ENCODE data around the gene PHB1.

Gene PHB1

DNA sequence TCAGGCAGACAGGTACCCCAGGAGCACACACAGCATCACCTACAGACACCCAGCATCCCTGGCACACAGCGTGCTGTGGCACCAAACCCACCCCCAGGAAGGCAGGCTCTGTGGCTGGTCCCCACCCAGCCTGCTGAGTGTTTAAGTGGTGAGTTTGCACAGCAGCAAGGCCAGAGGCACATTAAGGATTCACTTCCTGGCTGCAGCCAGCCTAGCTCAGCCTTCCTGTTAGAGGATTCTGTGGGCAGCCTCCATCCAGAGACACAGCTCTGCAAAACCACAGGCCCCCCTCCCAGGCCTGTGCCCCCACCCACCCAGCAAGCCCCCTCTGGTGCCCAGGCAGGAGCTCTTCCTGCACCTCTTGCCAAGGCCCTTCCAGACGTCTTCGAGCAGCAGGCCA lies 36.1 kb upstream of the PHB1 start:
- Histone ChIP-seq H3K27me3 (ENCODE audit: control insufficient read depth, insufficient read depth, low read length) (no peaks in the 10 kb centered on the region), H3K9me3 (ENCODE audit: control insufficient read depth, low read depth, low read length) (no peaks in the 10 kb centered on the region), H3K36me3 (ENCODE audit: control insufficient read depth, low read depth, low read length) (no peaks in the 10 kb centered on the region), H3K9ac (ENCODE audit: low read length) (no peak overlapping the region), H3K4me3 (ENCODE audit: low read length) (no peak overlapping the region), H3K4me1 (ENCODE audit: control insufficient read depth, low read depth, low read length) (no peaks in the 10 kb centered on the region), H3K27ac (ENCODE audit: low read length) (no peak overlapping the region)

DNA sequence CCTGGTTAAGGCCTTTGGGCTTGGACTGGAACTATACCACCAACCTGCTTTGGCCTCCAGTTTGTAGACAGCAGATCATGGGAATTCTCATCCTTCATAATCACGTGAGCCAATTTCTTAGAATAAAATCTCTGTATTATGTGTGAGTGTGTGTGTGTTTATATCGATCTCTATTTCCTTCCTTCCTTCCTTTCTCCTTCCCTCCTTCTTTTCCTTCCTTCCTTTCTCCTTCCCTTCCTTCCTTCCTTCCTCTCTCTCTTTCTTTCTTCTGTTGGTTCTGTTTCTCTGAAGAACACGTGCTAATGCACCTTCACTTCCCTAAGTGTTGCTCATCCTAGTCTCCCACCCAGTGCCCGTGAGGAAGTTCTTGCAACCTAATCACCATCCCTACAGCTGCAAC lies 35.5 kb upstream of the PHB1 start:
- H3K4me3 ChIP-seq (ENCODE audit: low read length), result no peak overlapping the region

DNA sequence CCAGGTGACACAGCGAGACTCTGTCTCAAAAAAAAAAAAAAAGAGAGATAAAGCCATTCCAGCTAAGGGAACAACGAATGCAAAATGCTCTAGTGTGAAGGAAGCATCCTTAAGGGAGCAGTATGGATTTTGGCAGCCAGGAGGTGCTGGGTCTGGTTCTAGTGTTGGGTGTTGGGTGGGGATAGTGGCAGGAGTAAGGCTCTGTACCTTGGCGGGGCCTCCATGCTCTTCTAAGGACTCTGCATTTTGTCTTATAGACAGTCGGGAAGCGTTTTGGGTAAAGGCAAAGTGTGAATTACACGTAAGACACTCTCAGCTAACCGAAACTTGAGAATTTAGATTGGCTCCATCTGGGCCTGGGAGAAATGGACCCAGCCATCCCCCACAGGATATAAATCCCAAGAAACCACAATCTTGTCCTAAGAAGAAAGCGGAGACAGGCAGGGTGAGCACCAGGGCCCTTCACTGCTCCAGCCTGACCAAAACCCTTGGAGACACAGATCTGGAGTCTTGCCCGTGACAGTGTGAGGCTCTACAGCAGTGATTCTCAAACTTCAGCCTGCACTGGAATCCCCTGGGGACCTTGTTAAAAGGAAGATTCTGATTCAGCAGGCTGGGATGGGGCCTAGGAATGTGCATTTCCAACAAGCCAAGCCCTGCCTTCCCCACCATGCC lies 33.1 kb upstream of the PHB1 start:
- Histone ChIP-seq H3K4me3 (ENCODE audit: low read length) (no peak overlapping the region), H3K4me1 (ENCODE audit: control insufficient read depth, low read depth, low read length) (no peaks in the 10 kb centered on the region), H3K36me3 (ENCODE audit: control insufficient read depth, low read depth, low read length) (no peaks in the 10 kb centered on the region), H3K27me3 (ENCODE audit: control insufficient read depth, insufficient read depth, low read length) (no peaks in the 10 kb centered on the region), H3K27ac (ENCODE audit: low read length) (no peak overlapping the region), H3K9ac (ENCODE audit: low read length) (no peak overlapping the region), H3K9me3 (ENCODE audit: control insufficient read depth, low read depth, low read length) (no peaks in the 10 kb centered on the region)

More for the DNA sequence above, 35.5 kb upstream of the PHB1 start:
- Histone ChIP-seq H3K36me3 (ENCODE audit: control insufficient read depth, low read depth, low read length) (no peaks in the 10 kb centered on the region), H3K9me3 (ENCODE audit: control insufficient read depth, low read depth, low read length) (no peaks in the 10 kb centered on the region), H3K27me3 (ENCODE audit: control insufficient read depth, insufficient read depth, low read length) (no peaks in the 10 kb centered on the region), H3K9ac (ENCODE audit: low read length) (no peak overlapping the region), H3K27ac (ENCODE audit: low read length) (no peak overlapping the region), H3K4me1 (ENCODE audit: control insufficient read depth, low read depth, low read length) (no peaks in the 10 kb centered on the region)

DNA sequence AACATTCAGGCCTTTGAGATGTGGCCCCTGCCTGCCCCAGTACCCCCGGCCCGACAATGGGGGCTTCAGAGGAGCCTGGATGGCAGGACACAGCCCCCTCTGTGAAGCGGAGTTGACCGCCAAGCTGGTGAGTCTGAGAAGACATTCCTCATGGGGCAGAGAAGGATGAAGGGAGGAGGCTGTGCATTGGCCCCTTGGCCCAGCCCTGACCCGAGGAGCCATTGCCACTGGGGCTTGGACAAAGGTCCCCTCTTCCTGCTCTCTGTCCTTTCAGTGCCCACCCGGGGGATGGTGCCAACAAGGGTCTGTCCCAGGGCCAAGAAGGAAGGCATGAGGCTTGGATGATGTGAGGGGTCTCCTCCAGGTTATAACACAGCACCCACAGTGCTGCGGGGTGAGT lies 30.9 kb upstream of the PHB1 start:
- no peak overlapping the region for H3K4me3 ChIP-seq (ENCODE audit: low read length)
- no peaks in the 10 kb centered on the region for H3K4me1 ChIP-seq (ENCODE audit: control insufficient read depth, low read depth, low read length)
- H3K27me3 ChIP-seq (ENCODE audit: control insufficient read depth, insufficient read depth, low read length), result no peaks in the 10 kb centered on the region
- H3K9me3 ChIP-seq (ENCODE audit: control insufficient read depth, low read depth, low read length), result no peaks in the 10 kb centered on the region
- no peak overlapping the region for H3K27ac ChIP-seq (ENCODE audit: low read length)
- H3K36me3 ChIP-seq (ENCODE audit: control insufficient read depth, low read depth, low read length), result no peaks in the 10 kb centered on the region
- no peak overlapping the region for H3K9ac ChIP-seq (ENCODE audit: low read length)

DNA sequence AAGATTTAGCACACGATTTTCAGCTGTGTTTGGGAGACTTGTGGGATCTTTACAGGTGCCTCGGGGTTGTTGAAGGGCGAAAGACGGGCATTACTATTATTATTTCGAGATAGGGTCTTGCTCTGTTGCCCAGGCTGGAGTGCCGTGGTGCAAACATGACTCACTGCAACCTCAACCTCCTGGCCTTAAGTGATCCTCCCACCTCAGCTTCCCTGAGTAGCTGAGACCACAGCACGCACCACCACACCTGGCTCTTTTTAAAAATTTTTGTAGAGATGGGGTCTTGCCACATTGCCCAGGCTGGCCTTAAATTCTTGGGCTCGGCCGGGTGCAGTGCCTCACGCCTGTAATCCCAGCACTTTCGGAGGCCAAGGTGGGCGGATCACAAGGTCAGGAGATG lies 29.7 kb upstream of the PHB1 start:
- Histone ChIP-seq H3K36me3 (ENCODE audit: control insufficient read depth, low read depth, low read length) (no peaks in the 10 kb centered on the region), H3K4me1 (ENCODE audit: control insufficient read depth, low read depth, low read length) (peaks cover 5% of the 10 kb centered on the region), H3K9ac (ENCODE audit: low read length) (no peak overlapping the region), H3K4me3 (ENCODE audit: low read length) (no peak overlapping the region), H3K27me3 (ENCODE audit: control insufficient read depth, insufficient read depth, low read length) (peaks cover 7% of the 10 kb centered on the region), H3K9me3 (ENCODE audit: control insufficient read depth, low read depth, low read length) (no peaks in the 10 kb centered on the region), H3K27ac (ENCODE audit: low read length) (no peak overlapping the region)

DNA sequence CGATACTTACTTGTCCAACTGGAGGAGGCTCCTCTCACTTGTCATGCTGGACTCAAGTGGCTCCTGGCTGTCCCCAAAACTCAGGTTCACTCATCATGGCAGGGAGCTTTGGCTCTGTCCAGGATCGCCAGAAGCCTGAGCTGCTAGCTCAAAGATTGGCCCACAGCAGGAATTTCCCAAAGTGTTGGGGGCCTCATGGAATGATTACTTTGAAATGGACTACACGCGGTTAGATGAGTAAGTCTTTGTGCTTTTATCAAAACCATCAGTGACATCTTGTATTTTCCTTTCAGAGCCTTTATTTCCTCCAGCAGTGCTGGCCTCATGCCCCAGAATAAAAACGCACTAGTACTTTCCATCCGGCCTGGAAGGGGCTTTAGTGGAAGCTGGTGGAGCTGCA lies 29.2 kb upstream of the PHB1 start:
- peaks cover 12% of the 10 kb centered on the region for H3K27me3 ChIP-seq (ENCODE audit: control insufficient read depth, insufficient read depth, low read length)

DNA sequence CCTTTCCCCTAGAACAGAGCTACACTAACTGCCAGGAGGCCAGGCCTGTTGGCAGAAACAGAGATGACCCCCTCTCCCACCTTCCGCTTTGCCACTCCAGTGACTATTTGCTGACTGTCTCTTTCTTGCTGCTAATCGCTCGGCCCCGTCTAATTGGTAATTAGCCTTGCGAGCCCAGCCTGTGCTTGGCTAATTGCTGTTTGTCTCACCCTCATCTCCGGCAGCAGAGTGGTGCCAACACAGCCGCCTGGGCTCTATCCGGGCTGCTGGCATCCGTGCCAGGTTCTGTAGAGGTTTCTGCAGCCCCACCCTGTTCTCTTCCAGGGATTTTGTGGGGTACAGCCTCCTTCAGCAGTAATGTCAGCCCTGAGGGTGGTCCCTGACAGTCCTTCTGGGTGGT lies 27.4 kb upstream of the PHB1 start:
- Histone ChIP-seq H3K4me1 (ENCODE audit: control insufficient read depth, low read depth, low read length) (peaks cover 14% of the 10 kb centered on the region), H3K27ac (ENCODE audit: low read length) (no peak overlapping the region), H3K27me3 (ENCODE audit: control insufficient read depth, insufficient read depth, low read length) (peaks cover 21% of the 10 kb centered on the region), H3K9ac (ENCODE audit: low read length) (no peak overlapping the region), H3K4me3 (ENCODE audit: low read length) (no peak overlapping the region), H3K9me3 (ENCODE audit: control insufficient read depth, low read depth, low read length) (no peaks in the 10 kb centered on the region), H3K36me3 (ENCODE audit: control insufficient read depth, low read depth, low read length) (no peaks in the 10 kb centered on the region)

More for the DNA sequence above, 29.2 kb upstream of the PHB1 start:
- H3K4me1 ChIP-seq (ENCODE audit: control insufficient read depth, low read depth, low read length), result peaks cover 11% of the 10 kb centered on the region
- no peaks in the 10 kb centered on the region for H3K9me3 ChIP-seq (ENCODE audit: control insufficient read depth, low read depth, low read length)
- H3K4me3 ChIP-seq (ENCODE audit: low read length), result no peak overlapping the region
- H3K9ac ChIP-seq (ENCODE audit: low read length), result no peak overlapping the region
- no peak overlapping the region for H3K27ac ChIP-seq (ENCODE audit: low read length)
- no peaks in the 10 kb centered on the region for H3K36me3 ChIP-seq (ENCODE audit: control insufficient read depth, low read depth, low read length)

DNA sequence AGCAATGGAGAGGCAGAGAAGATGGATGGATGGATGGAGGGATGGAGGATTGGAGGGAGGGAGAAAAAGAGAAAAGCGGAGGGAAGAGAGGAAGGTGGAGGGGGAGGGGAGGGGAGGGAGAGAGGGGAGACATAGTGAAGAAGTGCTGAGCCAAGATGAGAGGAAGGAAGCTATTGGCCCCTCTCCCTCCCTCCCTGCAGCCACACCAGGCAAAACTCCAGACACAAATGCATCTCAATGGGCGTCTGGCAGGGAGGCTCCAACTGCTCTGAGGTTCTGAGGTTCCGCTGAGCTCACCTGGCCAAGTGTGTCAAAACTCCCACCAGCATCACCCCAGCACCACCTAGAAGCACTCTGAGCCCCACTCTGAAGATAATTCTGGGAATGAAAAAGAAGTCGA lies 26.9 kb upstream of the PHB1 start:
- Histone ChIP-seq H3K4me3 (ENCODE audit: low read length) (no peak overlapping the region), H3K9me3 (ENCODE audit: control insufficient read depth, low read depth, low read length) (no peaks in the 10 kb centered on the region), H3K27ac (ENCODE audit: low read length) (no peak overlapping the region), H3K27me3 (ENCODE audit: control insufficient read depth, insufficient read depth, low read length) (peaks cover 23% of the 10 kb centered on the region), H3K4me1 (ENCODE audit: control insufficient read depth, low read depth, low read length) (peaks cover 14% of the 10 kb centered on the region), H3K9ac (ENCODE audit: low read length) (no peak overlapping the region), H3K36me3 (ENCODE audit: control insufficient read depth, low read depth, low read length) (no peaks in the 10 kb centered on the region)

DNA sequence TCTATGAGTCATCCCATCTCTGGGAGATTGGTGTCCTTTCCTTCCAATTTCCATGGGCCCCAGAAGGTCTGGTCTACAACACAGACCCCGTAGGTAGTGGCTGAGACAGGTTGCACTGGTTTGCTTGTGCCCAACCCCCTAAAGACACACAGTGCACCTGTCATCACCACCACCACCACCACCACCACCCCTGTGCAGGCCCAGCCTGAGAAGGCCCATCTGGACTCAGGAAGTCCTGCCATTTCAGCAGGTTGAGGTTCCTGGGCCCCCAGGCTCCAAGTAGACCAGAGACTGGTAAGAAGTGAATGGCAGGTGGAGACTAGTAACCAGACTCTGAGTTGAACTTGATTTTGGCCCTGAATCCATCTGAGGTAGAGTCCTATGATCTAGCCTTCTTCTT lies 25.9 kb upstream of the PHB1 start:
- Histone ChIP-seq H3K27me3 (ENCODE audit: control insufficient read depth, insufficient read depth, low read length) (peaks cover 27% of the 10 kb centered on the region), H3K4me1 (ENCODE audit: control insufficient read depth, low read depth, low read length) (peaks cover 14% of the 10 kb centered on the region), H3K9ac (ENCODE audit: low read length) (no peak overlapping the region), H3K9me3 (ENCODE audit: control insufficient read depth, low read depth, low read length) (no peaks in the 10 kb centered on the region), H3K36me3 (ENCODE audit: control insufficient read depth, low read depth, low read length) (no peaks in the 10 kb centered on the region), H3K4me3 (ENCODE audit: low read length) (no peak overlapping the region), H3K27ac (ENCODE audit: low read length) (no peak overlapping the region)

DNA sequence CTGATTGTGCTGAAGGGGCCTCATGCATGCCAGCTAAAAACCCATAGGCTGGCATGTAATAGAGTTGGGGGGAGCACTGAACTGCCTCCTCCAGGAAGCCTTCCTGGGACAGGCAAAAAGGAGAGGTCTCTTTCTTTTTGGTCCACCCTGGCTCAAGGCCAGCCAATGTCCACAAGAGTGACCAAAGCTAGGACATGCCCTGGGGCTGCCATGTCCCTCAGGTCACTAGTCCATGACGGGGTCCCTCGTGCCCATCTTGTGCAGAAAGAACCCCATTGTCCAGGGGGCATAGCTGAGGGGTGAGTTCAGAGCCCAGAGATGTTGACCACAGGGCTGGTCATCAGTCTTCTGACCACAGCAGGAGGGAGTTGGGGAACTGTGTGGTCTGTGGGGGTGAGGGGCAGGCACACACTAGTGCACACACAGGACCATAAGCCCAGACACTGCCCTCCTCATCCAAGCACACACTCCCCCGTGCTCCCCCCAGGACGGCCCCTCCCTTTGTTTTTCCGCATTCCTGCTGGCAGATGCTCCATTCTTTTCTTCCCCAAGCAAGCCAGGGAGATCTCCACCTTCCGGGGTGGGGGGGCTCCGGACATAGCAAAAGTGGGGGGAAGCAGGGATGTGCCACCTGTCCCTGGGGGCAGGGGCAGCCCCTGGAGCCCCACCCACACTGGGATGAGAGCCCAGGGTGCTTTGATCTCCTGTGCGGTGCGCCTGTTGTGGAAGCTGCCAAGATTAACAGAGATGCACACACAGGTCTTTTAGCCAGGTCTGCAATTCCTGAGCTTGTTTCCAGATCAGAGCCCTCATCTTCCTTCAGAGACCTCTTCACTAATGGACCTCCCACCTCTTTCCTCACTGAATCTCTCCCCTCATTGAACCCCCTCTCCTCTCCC lies 25.2 kb upstream of the PHB1 start:
- no peak overlapping the region for H3K9ac ChIP-seq (ENCODE audit: low read length)
- H3K27me3 ChIP-seq (ENCODE audit: control insufficient read depth, insufficient read depth, low read length), result peaks cover 27% of the 10 kb centered on the region
- H3K9me3 ChIP-seq (ENCODE audit: control insufficient read depth, low read depth, low read length), result no peaks in the 10 kb centered on the region
- no peaks in the 10 kb centered on the region for H3K36me3 ChIP-seq (ENCODE audit: control insufficient read depth, low read depth, low read length)
- no peak overlapping the region for H3K4me3 ChIP-seq (ENCODE audit: low read length)
- no peak overlapping the region for H3K27ac ChIP-seq (ENCODE audit: low read length)
- peaks cover 14% of the 10 kb centered on the region for H3K4me1 ChIP-seq (ENCODE audit: control insufficient read depth, low read depth, low read length)

DNA sequence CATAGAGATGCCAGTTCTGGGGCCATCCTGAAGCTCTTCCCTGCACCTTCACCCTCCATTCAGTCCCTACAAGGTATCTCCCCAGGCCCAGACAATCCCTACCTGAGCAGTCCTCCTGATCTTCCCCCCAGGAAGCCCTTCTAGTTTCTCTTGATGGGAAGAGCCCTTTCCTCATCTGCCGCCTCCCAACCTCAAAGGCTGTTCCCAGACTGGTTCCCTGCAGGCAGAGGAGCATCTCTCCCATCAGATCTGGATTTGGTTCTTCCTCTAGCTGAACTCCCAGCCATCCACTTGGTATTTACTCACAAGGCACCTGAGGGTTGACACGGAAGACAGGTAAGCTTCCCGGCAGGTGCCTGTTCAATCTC lies 24.6 kb upstream of the PHB1 start:
- no peak overlapping the region for H3K27ac ChIP-seq (ENCODE audit: low read length)
- peak overlapping the region; percentile 45 for H3K4me3 ChIP-seq (ENCODE audit: low read length)
- H3K27me3 ChIP-seq (ENCODE audit: control insufficient read depth, insufficient read depth, low read length), result peaks cover 27% of the 10 kb centered on the region

More for the DNA sequence above, 24.6 kb upstream of the PHB1 start:
- Histone ChIP-seq H3K9me3 (ENCODE audit: control insufficient read depth, low read depth, low read length) (no peaks in the 10 kb centered on the region), H3K4me1 (ENCODE audit: control insufficient read depth, low read depth, low read length) (peaks cover 14% of the 10 kb centered on the region), H3K9ac (ENCODE audit: low read length) (no peak overlapping the region), H3K36me3 (ENCODE audit: control insufficient read depth, low read depth, low read length) (no peaks in the 10 kb centered on the region)

Measured in iPS-18a (cell line).